ENCODE results near the gene MRPL11. TPM values are rescaled to one million over a fixed set of nuclear protein-coding genes. Genes with fewer than 3 reads are reported as not detected.

The MRPL11 gene
- polyA plus RNA-seq, 1 of the 3 experiments (the other 2 are of a cell fraction): 45.6 TPM

DNA sequence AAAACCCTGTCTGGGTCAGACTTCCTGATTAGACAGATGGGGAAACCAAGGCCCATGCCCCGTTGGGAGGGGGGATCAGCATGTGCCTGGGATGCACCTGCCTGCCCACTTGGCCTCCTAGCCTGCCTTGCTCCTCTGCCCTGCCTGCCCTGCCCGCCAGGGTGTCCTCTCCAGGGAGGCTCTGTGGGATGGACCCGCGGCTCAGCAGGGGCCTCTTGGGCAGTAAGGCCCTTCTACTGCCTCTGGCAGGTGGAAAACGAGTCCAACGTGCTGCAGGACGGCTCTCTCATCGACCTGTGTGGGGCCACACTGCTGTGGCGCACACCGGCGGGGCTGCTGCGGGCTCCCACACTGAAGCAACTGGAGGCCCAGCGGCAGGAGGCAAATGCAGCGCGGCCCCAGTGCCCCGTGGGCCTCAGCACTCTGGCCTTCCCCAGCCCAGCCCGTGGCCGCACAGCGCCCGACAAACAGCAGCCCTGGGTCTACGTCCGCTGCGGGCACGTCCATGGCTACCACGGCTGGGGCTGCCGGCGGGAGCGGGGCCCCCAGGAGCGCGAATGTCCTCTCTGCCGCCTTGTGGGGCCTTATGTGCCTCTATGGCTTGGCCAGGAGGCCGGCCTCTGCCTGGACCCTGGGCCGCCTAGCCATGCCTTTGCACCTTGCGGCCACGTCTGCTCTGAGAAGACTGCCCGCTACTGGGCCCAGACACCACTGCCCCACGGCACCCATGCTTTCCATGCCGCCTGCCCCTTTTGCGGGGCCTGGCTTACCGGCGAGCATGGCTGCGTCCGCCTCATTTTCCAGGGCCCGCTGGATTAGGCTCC, 36.9 kb upstream of the MRPL11 start:
- Histone ChIP-seq H3K79me2 (ENCODE audit: insufficient read depth) (peaks cover 17% of the 10 kb centered on the region; the same call in 1 of the 2 replicates), H3K27ac (ENCODE audit: low read depth in 2 of 2, low read length in 1 of 2) (no peak overlapping the region), H3K4me3 (ENCODE audit: low read depth in 2 of 2, low read length in 1 of 2) (no peak overlapping the region), H3K9me2 (no peaks in the 10 kb centered on the region), H3F3A (replicated peaks; ENCODE audit: insufficient read depth) (no peaks in the 10 kb centered on the region), H3K9ac (no peak overlapping the region), H3K9me3 (no peaks in the 10 kb centered on the region), H2AFZ (ENCODE audit: low read depth) (no peak overlapping the region), H3K4me2 (no peak overlapping the region), H3K36me3 (replicated peaks in 1 of 2; ENCODE audit: control insufficient read depth in 1 of 2, insufficient read depth in 2 of 2, low read length in 1 of 2) (peaks cover 6 to 23% of the 10 kb centered on the region in 2 experiments), H4K20me1 (ENCODE audit: insufficient read depth) (no peaks in the 10 kb centered on the region), H3K27me3 (ENCODE audit: insufficient read depth) (no peaks in the 10 kb centered on the region), H3K4me1 (ENCODE audit: control insufficient read depth in 1 of 2, insufficient read depth in 2 of 2, low read depth in 1 of 2, low read length in 1 of 2) (peaks cover 0 to 10% of the 10 kb centered on the region in 2 experiments; a peak in 2 of 4 replicates)
- 93% methylated on average over 21 of the region's 44 CpGs for WGBS (ENCODE audit: low lambda C conversion rate)
- CTCF ChIA-PET: interaction anchor here (0.6 to 1.3 kb wide), 5 partner anchors 37 to 203 kb away, joined by 3 to 4 read pairs (median 3); partner anchors contain the start of gene MRPL11
- POLR2A ChIA-PET: no interaction called here
- TF ChIP-seq ZBTB33 (IDR thresholded peaks at IDR 0.05; ENCODE audit: borderline replicate concordance, low read depth) (no peak), REST (IDR thresholded peaks at IDR 0.05; ENCODE audit: low read depth, low read length) (no peak), FOXJ3 (CRISPR knock-in tag; IDR thresholded peaks at IDR 0.05) (no peak), TCF12 (IDR thresholded peaks at IDR 0.05) (no peak), YY1 (IDR thresholded peaks at IDR 0.05; ENCODE audit: low read depth) (no peak), SIN3A (IDR thresholded peaks at IDR 0.05; ENCODE audit: borderline replicate concordance, low read depth, low read length) (no peak), POLR2AphosphoS5 (IDR thresholded peaks at IDR 0.05; ENCODE audit: low read depth, low read length) (no peak), NFIC (IDR thresholded peaks at IDR 0.05; ENCODE audit: borderline replicate concordance) (no peak), RXRA (IDR thresholded peaks at IDR 0.05; ENCODE audit: borderline replicate concordance, low read depth) (no peak), GATA2 (CRISPR knock-in tag; IDR thresholded peaks at IDR 0.05) (no peak), RAD21 (IDR thresholded peaks at IDR 0.05; ENCODE audit: low read length) (no peak), USF2 (IDR thresholded peaks at IDR 0.05; ENCODE audit: borderline replicate concordance, low read depth, low read length) (no peak), GABPA (IDR thresholded peaks at IDR 0.05; ENCODE audit: low read depth) (no peak), EP300 (IDR thresholded peaks at IDR 0.05; ENCODE audit: borderline replicate concordance in 1 of 2, low read depth in 1 of 2, low read length in 1 of 2) (no peak), RFX5 (IDR thresholded peaks at IDR 0.05; ENCODE audit: low read length) (no peak), MEF2A (IDR thresholded peaks at IDR 0.05; ENCODE audit: borderline replicate concordance, low read depth) (no peak)
- TF ChIP-seq, protein P1, sequence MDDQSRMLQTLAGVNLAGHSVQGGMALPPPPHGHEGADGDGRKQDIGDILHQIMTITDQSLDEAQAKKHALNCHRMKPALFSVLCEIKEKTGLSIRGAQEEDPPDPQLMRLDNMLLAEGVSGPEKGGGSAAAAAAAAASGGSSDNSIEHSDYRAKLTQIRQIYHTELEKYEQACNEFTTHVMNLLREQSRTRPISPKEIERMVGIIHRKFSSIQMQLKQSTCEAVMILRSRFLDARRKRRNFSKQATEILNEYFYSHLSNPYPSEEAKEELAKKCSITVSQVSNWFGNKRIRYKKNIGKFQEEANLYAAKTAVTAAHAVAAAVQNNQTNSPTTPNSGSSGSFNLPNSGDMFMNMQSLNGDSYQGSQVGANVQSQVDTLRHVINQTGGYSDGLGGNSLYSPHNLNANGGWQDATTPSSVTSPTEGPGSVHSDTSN (IDR thresholded peaks at IDR 0.05): no peak
- DNase-seq: no peak

All from SK-N-SH (cell line).